A172 (cell line): Measurements from ENCODE around the gene SCD. TPM values are rescaled to one million over a fixed set of nuclear protein-coding genes. Genes with fewer than 3 reads are reported as not detected.

Source experiments
- DNase-seq: peaks from one replicate; pipeline ENCODE4 v3.0.0-alpha.2; 2015; ENCODE audit warnings: low spot score
- total RNA-seq: library from RNA; depleted of rRNA; stranded (reverse); fragments of >200 nt; shearing (Covaris generic); gene quantifications from 2 replicates; pipeline ENCODE4 v1.2.3, GENCODE V29; 2014

Gene SCD
- total RNA-seq, 1 experiment from 2014 or later, result 249 TPM

GRCh38 chr10:100340948-100341847, 5.8 kb upstream of the SCD start:
- no peak for DNase-seq

GRCh38 chr10:100341953-100342626, 4.9 kb upstream of the SCD start:
- DNase-seq, result peak; percentile 62

- DNase-seq, result no peak
Observed at GRCh38 chr10:100342627-100342972, 4.4 kb upstream of the SCD start.

GRCh38 chr10:100344241-100344788, 2.7 kb upstream of the SCD start:
- no peak for DNase-seq

GRCh38 chr10:100345570-100346330, 1.3 kb upstream of the SCD start:
- DNase-seq, result peak; percentile 95

- DNase-seq, result peak; percentile 60
Observed at GRCh38 chr10:100346351-100346764, 675 bp upstream of the SCD start.

- no peak for DNase-seq
Observed at GRCh38 chr10:100347568-100348195, 649 bp downstream of the SCD start.

GRCh38 chr10:100348389-100348927, 1.4 kb downstream of the SCD start:
- DNase-seq, result no peak

- no peak for DNase-seq
Observed at GRCh38 chr10:100349087-100349486, 2.1 kb downstream of the SCD start.

GRCh38 chr10:100349672-100350071, 2.6 kb downstream of the SCD start:
- DNase-seq, result no peak

- no peak for DNase-seq
Observed at GRCh38 chr10:100350914-100351485, 4.0 kb downstream of the SCD start.

- no peak for DNase-seq
Observed at GRCh38 chr10:100353770-100354485, 6.9 kb downstream of the SCD start.

- no peak for DNase-seq
Observed at GRCh38 chr10:100355086-100355485, 8.1 kb downstream of the SCD start.

- no peak for DNase-seq
Observed at GRCh38 chr10:100356067-100357017, 9.3 kb downstream of the SCD start.

- no peak for DNase-seq
Observed at GRCh38 chr10:100357059-100357858, 10.2 kb downstream of the SCD start.

- DNase-seq, result no peak
Observed at GRCh38 chr10:100359030-100359432, 12.0 kb downstream of the SCD start.

GRCh38 chr10:100359529-100360150, 12.6 kb downstream of the SCD start:
- no peak for DNase-seq

- DNase-seq, result no peak
Observed at GRCh38 chr10:100360234-100360633, 13.2 kb downstream of the SCD start.
